ENCODE measurements around the gene SSBP4.

DNA sequence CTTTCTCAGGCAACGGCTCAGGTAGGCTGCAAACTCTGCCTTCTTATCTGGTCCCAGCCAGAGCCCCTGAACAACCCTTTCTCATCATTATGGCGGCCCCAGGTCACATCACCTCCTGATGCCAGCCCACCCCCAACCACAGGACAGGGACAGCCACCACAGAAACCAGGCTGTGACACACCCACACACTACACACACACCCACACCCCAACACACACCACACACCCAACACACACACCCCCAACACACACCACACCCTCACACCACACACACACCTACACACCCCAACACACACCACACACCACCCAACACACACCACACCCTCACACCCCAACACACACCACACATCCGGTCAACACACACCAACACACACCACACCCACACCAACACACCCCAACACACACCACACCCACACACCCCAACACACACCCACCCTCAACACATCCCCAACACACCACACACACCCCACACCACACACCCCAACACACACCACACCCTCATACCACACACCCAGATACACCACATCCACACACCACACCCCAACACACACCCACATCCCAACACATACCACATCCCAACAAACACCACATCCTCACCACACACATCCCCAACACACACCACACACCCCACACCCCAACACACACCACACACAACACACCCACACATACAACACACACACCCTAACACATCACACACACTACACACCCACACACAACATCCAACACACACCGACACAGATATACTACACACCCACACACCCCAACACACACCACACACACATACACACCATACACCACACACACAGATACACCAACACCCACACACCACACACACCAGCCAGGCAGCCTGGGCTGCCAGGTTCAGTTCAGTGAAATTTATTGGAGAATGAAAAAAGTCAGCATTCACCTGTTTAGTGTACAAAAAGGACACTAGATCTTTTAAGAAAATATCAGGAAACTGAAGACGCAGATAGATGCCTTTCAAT, 22.9 kb downstream of the SSBP4 start:
- TF ChIP-seq, protein P1, sequence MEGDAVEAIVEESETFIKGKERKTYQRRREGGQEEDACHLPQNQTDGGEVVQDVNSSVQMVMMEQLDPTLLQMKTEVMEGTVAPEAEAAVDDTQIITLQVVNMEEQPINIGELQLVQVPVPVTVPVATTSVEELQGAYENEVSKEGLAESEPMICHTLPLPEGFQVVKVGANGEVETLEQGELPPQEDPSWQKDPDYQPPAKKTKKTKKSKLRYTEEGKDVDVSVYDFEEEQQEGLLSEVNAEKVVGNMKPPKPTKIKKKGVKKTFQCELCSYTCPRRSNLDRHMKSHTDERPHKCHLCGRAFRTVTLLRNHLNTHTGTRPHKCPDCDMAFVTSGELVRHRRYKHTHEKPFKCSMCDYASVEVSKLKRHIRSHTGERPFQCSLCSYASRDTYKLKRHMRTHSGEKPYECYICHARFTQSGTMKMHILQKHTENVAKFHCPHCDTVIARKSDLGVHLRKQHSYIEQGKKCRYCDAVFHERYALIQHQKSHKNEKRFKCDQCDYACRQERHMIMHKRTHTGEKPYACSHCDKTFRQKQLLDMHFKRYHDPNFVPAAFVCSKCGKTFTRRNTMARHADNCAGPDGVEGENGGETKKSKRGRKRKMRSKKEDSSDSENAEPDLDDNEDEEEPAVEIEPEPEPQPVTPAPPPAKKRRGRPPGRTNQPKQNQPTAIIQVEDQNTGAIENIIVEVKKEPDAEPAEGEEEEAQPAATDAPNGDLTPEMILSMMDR (IDR thresholded peaks at IDR 0.05): no peak
- no peak for TF ChIP-seq POLR2AphosphoS5 (IDR thresholded peaks at IDR 0.05)
- no peak for TF ChIP-seq POLR2A (IDR thresholded peaks at IDR 0.05)

Data from suprapubic skin (tissue), 4 donors.